Endothelial cell of umbilical vein (primary cell): Measurements from ENCODE around the gene CUX1. TPM values are rescaled to one million over a fixed set of nuclear protein-coding genes. Genes with fewer than 3 reads are reported as not detected.

Source experiments
- BruUV-seq: library from RNA; stranded (reverse); fragments of 400-500 nt; replicated peaks from 2 replicates; lab custom pipeline; 2021; lab: Mats Ljungman, UMichigan
- CTCF ChIA-PET: fragments of 300-600, 350-600 bp; sonication (Branson Sonifier 250); formaldehyde crosslinking; loops from one replicate; lab custom pipeline; 2021; ENCODE audit warnings: antibody characterized with exemption, inconsistent platforms; lab: Charles Lee
- POLR2A ChIA-PET: fragments of 300-600, 350-600 bp; sonication (Branson Sonifier 250); formaldehyde crosslinking; loops from one replicate; lab custom pipeline; 2021; ENCODE audit warnings: antibody characterized with exemption, inconsistent platforms; lab: Charles Lee
- DNase-seq: peaks from one replicate; pipeline ENCODE4 v3.0.0-alpha.2; 2011; ENCODE audit warnings: low read depth, low spot score
- FAIRE-seq: peaks from 2 replicates; lab custom pipeline; 2011; peaks lifted over from hg19 to GRCh38; lab: Jason Lieb, UNC
- H2AFZ ChIP-seq: 2 replicates; pipeline ENCODE4 v1.6.0; 2012; ENCODE audit warnings: low read depth, low read length, control low read depth, inconsistent platforms
- H3K27ac ChIP-seq: 2 replicates; pipeline ENCODE4 v1.5.1; 2011; ENCODE audit warnings: low read depth, mild to moderate bottlenecking, control low read depth, low read length, moderate library complexity; ENCODE audit not compliant: insufficient read depth
- H3K27me3 ChIP-seq, 2 experiments: 2 replicates each; pipeline versions ENCODE4 v1.6.0 to v1.6.1; 2011; ENCODE audit warnings: low read length in 2 of 2, mixed read lengths in 1 of 2; ENCODE audit not compliant: control insufficient read depth in 2 of 2, insufficient read depth in 2 of 2
- H3K36me3 ChIP-seq, 2 experiments: 2 replicates in 1 of 2; 3 replicates in 1 of 2; pipeline ENCODE4 v1.5.1; 2011; ENCODE audit warnings: low read length in 2 of 2, mild to moderate bottlenecking in 1 of 2, moderate library complexity in 1 of 2; ENCODE audit not compliant: control insufficient read depth in 2 of 2, insufficient read depth in 2 of 2; ENCODE audit errors: extremely low read depth in 1 of 2
- H3K4me1 ChIP-seq: 3 replicates; pipeline ENCODE4 v1.5.1; 2011; ENCODE audit warnings: mild to moderate bottlenecking, low read length; ENCODE audit not compliant: control insufficient read depth, insufficient read depth; ENCODE audit errors: extremely low read depth
- H3K4me2 ChIP-seq: 2 replicates; pipeline ENCODE4 v1.6.1; 2011; ENCODE audit warnings: low read length, control low read depth, mixed read lengths; ENCODE audit not compliant: insufficient read depth
- H3K4me3 ChIP-seq, 3 experiments: fragments of 200-600 bp in 1 of 3; sonication (generic), shearing (Covaris generic) in 1 of 3; replicated peaks in 1 of 3; 2 replicates each; pipeline ENCODE4 v1.5.1; 2011 to 2016; ENCODE audit warnings: control low read depth in 3 of 3, low read length in 3 of 3, mild to moderate bottlenecking in 2 of 3, inconsistent platforms in 1 of 3, low read depth in 1 of 3, moderate library complexity in 1 of 3; ENCODE audit not compliant: insufficient read depth in 1 of 3
- H3K79me2 ChIP-seq: 2 replicates; pipeline ENCODE4 v1.6.0; 2012; ENCODE audit warnings: low read length, inconsistent platforms; ENCODE audit not compliant: control insufficient read depth, insufficient read depth
- H3K9ac ChIP-seq: replicated peaks from 2 replicates; pipeline ENCODE3; 2011; ENCODE audit warnings: low read length, control low read depth; ENCODE audit not compliant: insufficient read depth; ENCODE audit errors: extremely low read depth
- H3K9me1 ChIP-seq: replicated peaks from 3 replicates; pipeline ENCODE4 v1.6.0; 2011; ENCODE audit warnings: mild to moderate bottlenecking, low read length; ENCODE audit not compliant: control insufficient read depth, insufficient read depth; ENCODE audit errors: extremely low read depth
- H3K9me3 ChIP-seq: replicated peaks from 2 replicates; pipeline ENCODE4 v1.5.1; 2012; ENCODE audit warnings: low read length, inconsistent platforms; ENCODE audit not compliant: control insufficient read depth, insufficient read depth
- H4K20me1 ChIP-seq: replicated peaks from 2 replicates; pipeline ENCODE3; 2011; ENCODE audit warnings: mild to moderate bottlenecking, low read length; ENCODE audit not compliant: control insufficient read depth, insufficient read depth; ENCODE audit errors: extremely low read depth
- CTCF ChIP-seq, 2 donors: IDR thresholded peaks; 1 replicate in 1 of 2; 2 replicates in 1 of 2; pipeline ENCODE4 v1.5.1; 2011; ENCODE audit warnings: low read length in 2 of 2, mild to moderate bottlenecking in 2 of 2, moderate library complexity in 2 of 2, control low read depth in 1 of 2, inconsistent platforms in 1 of 2, low read depth in 1 of 2; ENCODE audit not compliant: insufficient read depth in 1 of 2; ENCODE audit errors: extremely low read depth in 1 of 2
- EZH2 ChIP-seq: IDR thresholded peaks from 2 replicates; pipeline ENCODE4 v1.6.1; 2012; ENCODE audit warnings: borderline replicate concordance, low read depth, mild to moderate bottlenecking, moderate library complexity, low read length, inconsistent platforms; ENCODE audit not compliant: severe bottlenecking
- FOS ChIP-seq: IDR thresholded peaks from 2 replicates; pipeline ENCODE4 v1.6.1; 2011; ENCODE audit warnings: mild to moderate bottlenecking, low read length, moderate library complexity, borderline replicate concordance; ENCODE audit not compliant: insufficient read depth
- GATA2 ChIP-seq: IDR thresholded peaks from 2 replicates; pipeline ENCODE4 v1.7.0; 2011; ENCODE audit warnings: low read depth, mild to moderate bottlenecking, moderate library complexity, mixed read lengths, low read length; ENCODE audit not compliant: insufficient read length, insufficient read depth
- JUN ChIP-seq: IDR thresholded peaks from 2 replicates; pipeline ENCODE4 v1.6.1; 2011; ENCODE audit warnings: borderline replicate concordance, low read depth; ENCODE audit not compliant: insufficient read length, insufficient read depth
- MAX ChIP-seq: IDR thresholded peaks from 2 replicates; pipeline ENCODE4 v1.6.1; 2011; ENCODE audit not compliant: insufficient read depth, insufficient read length
- MYC ChIP-seq: IDR thresholded peaks from one replicate; pipeline ENCODE4 v1.6.1; 2011; ENCODE audit warnings: mild to moderate bottlenecking, low read depth, low read length
- POLR2A ChIP-seq: IDR thresholded peaks from 2 replicates; pipeline ENCODE4 v1.6.1; 2012; ENCODE audit warnings: low read depth, mild to moderate bottlenecking, control low read depth, low read length
- POLR2AphosphoS5 ChIP-seq: IDR thresholded peaks from 2 replicates; pipeline ENCODE4 v1.6.1; 2012; ENCODE audit warnings: low read depth, mild to moderate bottlenecking, control low read depth, low read length, moderate library complexity; ENCODE audit not compliant: insufficient read depth
- dilution Hi-C: fragments of 300-500 bp; cut with MboI; formaldehyde crosslinking; loops from one replicate; pipeline ENCODE4 v1.15.0; 2019; ENCODE audit warnings: low sequenced_read_pairs; ENCODE audit not compliant: extremely low pct_ligation_motif_present
- intact Hi-C: fragments of 100-400 bp; cut with micrococcal nuclease; formaldehyde crosslinking; loops from one replicate; pipeline ENCODE4 v1.10.0; 2022
- polyA plus RNA-seq, 4 experiments: library from polyadenylated mRNA; depleted of rRNA in 3 of 4; stranded (reverse) in 3 of 4; unstranded in 1 of 4; fragments of >200 nt; gene quantifications; 2 replicates each; pipeline versions ENCODE4 v1.2.1 to v1.2.3, GENCODE V29; 2011 to 2012; ENCODE audit warnings: missing spikeins in 1 of 4
- total RNA-seq: library from RNA; stranded (reverse); gene quantifications from 2 replicates; pipeline ENCODE4 v1.2.3, GENCODE V29; 2021

The CUX1 gene
- total and polyA plus RNA-seq, 2 donors (not counting 3 experiments of a cell fraction or from before 2014, with no cell fraction given): 13.8 to 49.8 TPM

GRCh38 chr7:102097601-102098161 is 280.3 kb downstream of the CUX1 start:
- ChIA-PET POLR2A (no interaction called here), CTCF (interaction anchor here (0.7 kb wide), 1 partner anchor 142 kb away, joined by 4 read pairs; no protein-coding TSS in a partner anchor)
- Histone ChIP-seq H3K9ac (no peak overlapping the region), H3K4me2 (no peak overlapping the region), H3K9me1 (no peaks in the 10 kb centered on the region), H3K27me3 (no peaks in the 10 kb centered on the region), H3K4me3 (no peak overlapping the region), H2AFZ (no peak overlapping the region), H3K79me2 (no peaks in the 10 kb centered on the region), H3K4me1 (no peaks in the 10 kb centered on the region), H4K20me1 (no peaks in the 10 kb centered on the region), H3K9me3 (no peaks in the 10 kb centered on the region), H3K27ac (no peak overlapping the region), H3K36me3 (peaks cover 0 to 9% of the 10 kb centered on the region in 2 experiments)
- no TSS peak for BruUV-seq
- DNase-seq (no peak), FAIRE-seq (no peak)
- intact Hi-C loops: no loop called here
- no peak for TF ChIP-seq EZH2
- TF ChIP-seq CTCF (IDR thresholded peaks at IDR 0.05; ENCODE audit: extremely low read depth in 1 of 2, insufficient read depth in 1 of 2, low read depth in 1 of 2, low read length in 2 of 2): no peak
- TF ChIP-seq POLR2A: no peak
- no peak for TF ChIP-seq FOS
- no peak for TF ChIP-seq JUN
- no peak for TF ChIP-seq POLR2AphosphoS5
- no peak for TF ChIP-seq MYC
- TF ChIP-seq MAX: no peak
- TF ChIP-seq GATA2: no peak
- dilution Hi-C loops: no loop called here
